ENCODE data around the gene SDK2. TPM values are rescaled to one million over a fixed set of nuclear protein-coding genes. Genes with fewer than 3 reads are reported as not detected.

Gene SDK2
- polyA plus RNA-seq, 1 of the 3 experiments (the other 2 are of a cell fraction) = 0.02 TPM

GRCh38 chr17:73630965-73631595, 13.2 kb downstream of the SDK2 start:
- no peak for DNase-seq
- H3K9me2 ChIP-seq = no peaks in the 10 kb centered on the region

More at GRCh38 chr17:73630965-73631595, 13.2 kb downstream of the SDK2 start:
- ChIA-PET CTCF (interaction anchor here (1.2 to 3.3 kb wide), 4 partner anchors 8 to 326 kb away, joined by 4 to 10 read pairs (median 4); no protein-coding TSS in a partner anchor), POLR2A (no interaction called here)
- Histone ChIP-seq H3K9me3 (no peaks in the 10 kb centered on the region), H3K27ac (ENCODE audit: low read depth in 2 of 2, low read length in 1 of 2) (no peak overlapping the region), H3K4me1 (ENCODE audit: control insufficient read depth in 1 of 2, insufficient read depth in 2 of 2, low read depth in 1 of 2, low read length in 1 of 2) (peaks cover 0 to 2% of the 10 kb centered on the region in 2 experiments; a peak in 1 of 4 replicates), H3K27me3 (ENCODE audit: insufficient read depth) (no peaks in the 10 kb centered on the region), H3F3A (replicated peaks; ENCODE audit: insufficient read depth) (no peaks in the 10 kb centered on the region), H3K4me3 (ENCODE audit: low read depth in 2 of 2, low read length in 1 of 2) (no peak overlapping the region), H4K20me1 (ENCODE audit: insufficient read depth) (no peaks in the 10 kb centered on the region), H3K79me2 (ENCODE audit: insufficient read depth) (no peaks in the 10 kb centered on the region), H3K9ac (no peak overlapping the region), H2AFZ (ENCODE audit: low read depth) (no peak overlapping the region), H3K36me3 (replicated peaks in 1 of 2; ENCODE audit: control insufficient read depth in 1 of 2, insufficient read depth in 2 of 2, low read length in 1 of 2) (no peaks in the 10 kb centered on the region), H3K4me2 (no peak overlapping the region)
- TF ChIP-seq ELF1 (IDR thresholded peaks at IDR 0.05) (no peak), FOXM1 (IDR thresholded peaks at IDR 0.05; ENCODE audit: low read depth) (no peak), POLR2AphosphoS5 (IDR thresholded peaks at IDR 0.05; ENCODE audit: low read depth, low read length) (no peak), JUND (IDR thresholded peaks at IDR 0.05) (no peak), SMC3 (IDR thresholded peaks at IDR 0.05; ENCODE audit: low read depth, low read length) (no peak), EP300 (IDR thresholded peaks at IDR 0.05; ENCODE audit: borderline replicate concordance in 1 of 2, low read depth in 1 of 2, low read length in 1 of 2) (no peak), NFIC (IDR thresholded peaks at IDR 0.05; ENCODE audit: borderline replicate concordance) (no peak), RXRA (IDR thresholded peaks at IDR 0.05; ENCODE audit: borderline replicate concordance, low read depth) (no peak), ZBTB33 (IDR thresholded peaks at IDR 0.05; ENCODE audit: borderline replicate concordance, low read depth) (no peak), TEAD4 (IDR thresholded peaks at IDR 0.05; ENCODE audit: borderline replicate concordance, insufficient read depth) (no peak), USF2 (IDR thresholded peaks at IDR 0.05; ENCODE audit: borderline replicate concordance, low read depth, low read length) (no peak), RFX5 (IDR thresholded peaks at IDR 0.05; ENCODE audit: low read length) (no peak), MEF2A (IDR thresholded peaks at IDR 0.05; ENCODE audit: borderline replicate concordance, low read depth) (no peak), MXI1 (IDR thresholded peaks at IDR 0.05; ENCODE audit: low read depth, low read length) (no peak), GABPA (IDR thresholded peaks at IDR 0.05; ENCODE audit: low read depth) (no peak), MAX (IDR thresholded peaks at IDR 0.05; ENCODE audit: low read depth) (no peak), RAD21 (IDR thresholded peaks at IDR 0.05; ENCODE audit: low read length) (no peak)
- WGBS (ENCODE audit: low lambda C conversion rate) = 63% methylated on average over 14 of the region's 19 CpGs
